ENCODE measurements around the gene MROH2A.

Gene MROH2A

DNA sequence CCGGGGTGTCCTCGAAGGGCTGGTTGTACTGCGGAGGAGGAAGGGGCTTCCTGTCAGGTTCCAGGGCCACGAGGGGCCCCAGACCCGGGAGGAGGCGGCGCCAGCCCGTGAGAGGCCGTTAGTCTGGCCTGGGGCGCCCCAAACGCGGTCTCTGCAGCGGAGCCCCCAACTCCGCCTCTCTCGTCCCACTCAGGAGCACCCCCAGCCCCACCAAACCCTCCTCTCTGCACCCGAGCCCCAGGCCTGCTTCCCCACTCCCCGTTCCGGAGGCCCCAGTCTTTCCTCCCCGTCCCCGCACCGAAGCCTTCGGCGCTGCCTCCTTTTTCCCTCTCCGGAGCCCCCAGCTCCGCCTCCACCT is 75.7 kb downstream of the MROH2A start:
- peak overlapping the region; percentile 97 for H3K4me2 ChIP-seq (ENCODE audit: low read length)
- peaks cover 29% of the 10 kb centered on the region for H4K20me1 ChIP-seq (ENCODE audit: insufficient read depth, low read length)
- H3K79me2 ChIP-seq (ENCODE audit: low read length) = peaks cover 55% of the 10 kb centered on the region
- peak overlapping the region; percentile 70 for H3K27ac ChIP-seq (ENCODE audit: low read length)
- H3K36me3 ChIP-seq (replicated peaks; ENCODE audit: low read depth, low read length) = peaks cover 42% of the 10 kb centered on the region
- no peak for TF ChIP-seq EZH2phosphoT487 (IDR thresholded peaks at IDR 0.05; ENCODE audit: low read depth)
- TF ChIP-seq, protein P1, sequence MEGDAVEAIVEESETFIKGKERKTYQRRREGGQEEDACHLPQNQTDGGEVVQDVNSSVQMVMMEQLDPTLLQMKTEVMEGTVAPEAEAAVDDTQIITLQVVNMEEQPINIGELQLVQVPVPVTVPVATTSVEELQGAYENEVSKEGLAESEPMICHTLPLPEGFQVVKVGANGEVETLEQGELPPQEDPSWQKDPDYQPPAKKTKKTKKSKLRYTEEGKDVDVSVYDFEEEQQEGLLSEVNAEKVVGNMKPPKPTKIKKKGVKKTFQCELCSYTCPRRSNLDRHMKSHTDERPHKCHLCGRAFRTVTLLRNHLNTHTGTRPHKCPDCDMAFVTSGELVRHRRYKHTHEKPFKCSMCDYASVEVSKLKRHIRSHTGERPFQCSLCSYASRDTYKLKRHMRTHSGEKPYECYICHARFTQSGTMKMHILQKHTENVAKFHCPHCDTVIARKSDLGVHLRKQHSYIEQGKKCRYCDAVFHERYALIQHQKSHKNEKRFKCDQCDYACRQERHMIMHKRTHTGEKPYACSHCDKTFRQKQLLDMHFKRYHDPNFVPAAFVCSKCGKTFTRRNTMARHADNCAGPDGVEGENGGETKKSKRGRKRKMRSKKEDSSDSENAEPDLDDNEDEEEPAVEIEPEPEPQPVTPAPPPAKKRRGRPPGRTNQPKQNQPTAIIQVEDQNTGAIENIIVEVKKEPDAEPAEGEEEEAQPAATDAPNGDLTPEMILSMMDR (IDR thresholded peaks at IDR 0.05; ENCODE audit: low read depth, low read length) = no peak
- H3K4me1 ChIP-seq (ENCODE audit: low read length) = peaks cover 16% of the 10 kb centered on the region
- H3K9ac ChIP-seq (ENCODE audit: low read length) = peak overlapping the region; percentile 94
- no peaks in the 10 kb centered on the region for H3K27me3 ChIP-seq (ENCODE audit: low read depth, low read length)
- no peak overlapping the region; the same call in 1 of the 2 replicates for H2AFZ ChIP-seq (ENCODE audit: low read depth, low read length)
- H3K4me3 ChIP-seq (ENCODE audit: low read length) = peak overlapping the region; percentile 93
- H3K9me3 ChIP-seq (ENCODE audit: insufficient read depth, low read length) = no peaks in the 10 kb centered on the region

DNA sequence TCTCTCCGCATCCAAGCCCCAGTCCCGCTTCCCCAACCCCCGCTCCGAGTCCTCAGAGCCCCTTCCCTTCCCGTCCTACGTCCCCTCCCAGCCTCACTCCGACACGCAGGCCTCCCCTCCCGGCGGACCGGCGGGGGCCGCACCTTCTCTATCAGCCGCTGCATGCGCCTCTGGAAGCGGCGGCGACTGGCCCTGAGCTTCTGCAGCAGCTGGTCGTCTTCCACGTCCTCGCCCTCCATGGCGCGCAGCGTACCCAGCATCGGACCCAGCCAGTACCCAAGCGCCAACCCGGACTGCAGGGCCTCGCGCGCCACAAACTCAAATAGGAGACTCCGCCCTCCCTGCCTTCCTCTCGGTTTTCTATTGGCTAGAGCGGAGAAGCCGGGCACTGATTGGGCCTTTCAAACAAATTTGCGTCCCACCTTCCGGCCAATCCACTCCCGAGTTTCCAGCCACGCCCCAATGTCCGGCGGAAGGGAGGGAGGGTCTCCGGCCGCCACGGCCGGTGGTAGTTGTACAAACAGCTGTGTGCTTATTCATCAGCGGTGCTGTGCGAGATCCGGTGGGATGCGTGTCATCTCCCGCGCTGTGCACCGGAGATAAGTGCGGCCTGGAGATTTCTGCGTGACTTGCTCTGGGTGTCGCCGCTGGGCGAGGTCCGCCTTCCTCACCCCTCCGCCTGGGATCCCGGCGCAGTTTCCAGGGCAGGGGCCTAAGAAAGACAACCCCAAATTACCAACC is 76.3 kb downstream of the MROH2A start, which contains the start of gene HJURP:
TSS of gene HJURP (minus strand) at position 295 of the 741 bp plus-strand sequence. CDS start at position 260, 35 bp downstream.
- H2AFZ ChIP-seq (ENCODE audit: low read depth, low read length) = peak within 1 kb of the TSS; percentile 7
- peak within 1 kb of the TSS; percentile 93 for H3K4me3 ChIP-seq (ENCODE audit: low read length)
- H3K4me1 ChIP-seq (ENCODE audit: low read length) = peaks cover 16% of the 10 kb centered on the region
- TF ChIP-seq, protein P1 (IDR thresholded peaks at IDR 0.05; ENCODE audit: low read depth, low read length) = no peak
- no peak for TF ChIP-seq EZH2phosphoT487 (IDR thresholded peaks at IDR 0.05; ENCODE audit: low read depth)
- H3K27ac ChIP-seq (ENCODE audit: low read length) = peak within 1 kb of the TSS; percentile 70
- H3K79me2 ChIP-seq (ENCODE audit: low read length) = peaks cover 49% of the 10 kb centered on the region
- H3K4me2 ChIP-seq (ENCODE audit: low read length) = peak within 1 kb of the TSS; percentile 97
- peaks cover 29% of the 10 kb centered on the region for H4K20me1 ChIP-seq (ENCODE audit: insufficient read depth, low read length)
- peaks cover 36% of the 10 kb centered on the region for H3K36me3 ChIP-seq (replicated peaks; ENCODE audit: low read depth, low read length)
- peak within 1 kb of the TSS; percentile 94 for H3K9ac ChIP-seq (ENCODE audit: low read length)
- H3K27me3 ChIP-seq (ENCODE audit: low read depth, low read length) = no peaks in the 10 kb centered on the region
- no peaks in the 10 kb centered on the region for H3K9me3 ChIP-seq (ENCODE audit: insufficient read depth, low read length)

DNA sequence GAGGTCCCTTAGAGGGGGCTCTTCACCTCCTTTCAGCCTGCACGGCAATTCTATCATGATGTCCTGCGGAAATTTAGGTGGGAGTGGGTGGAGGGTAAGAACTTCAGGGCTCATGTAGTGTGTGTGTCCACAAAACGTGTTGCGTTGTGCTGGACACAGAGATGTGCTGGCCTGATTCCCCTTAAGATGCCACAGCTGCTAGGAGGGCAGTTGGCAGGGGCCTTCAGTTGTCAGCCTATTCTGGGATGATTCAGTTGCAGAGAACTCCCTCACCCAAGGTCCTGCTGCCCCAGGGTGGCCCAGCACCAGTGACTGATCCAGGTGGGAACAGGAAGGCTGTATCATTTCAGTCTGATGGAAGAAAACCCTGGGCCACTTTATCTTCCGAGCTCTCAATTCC is 77.2 kb downstream of the MROH2A start:
- H3K4me1 ChIP-seq (ENCODE audit: low read length) = peaks cover 16% of the 10 kb centered on the region
- no peaks in the 10 kb centered on the region for H3K27me3 ChIP-seq (ENCODE audit: low read depth, low read length)
- H3K9me3 ChIP-seq (ENCODE audit: insufficient read depth, low read length) = no peaks in the 10 kb centered on the region
- H3K79me2 ChIP-seq (ENCODE audit: low read length) = peaks cover 40% of the 10 kb centered on the region
- H3K27ac ChIP-seq (ENCODE audit: low read length) = no peak overlapping the region
- peak overlapping the region; percentile 93 for H3K4me3 ChIP-seq (ENCODE audit: low read length)
- H3K9ac ChIP-seq (ENCODE audit: low read length) = no peak overlapping the region
- H2AFZ ChIP-seq (ENCODE audit: low read depth, low read length) = no peak overlapping the region
- H3K4me2 ChIP-seq (ENCODE audit: low read length) = peak overlapping the region; percentile 80
- TF ChIP-seq, protein P1 (IDR thresholded peaks at IDR 0.05; ENCODE audit: low read depth, low read length) = no peak
- TF ChIP-seq EZH2phosphoT487 (IDR thresholded peaks at IDR 0.05; ENCODE audit: low read depth) = no peak
- H3K36me3 ChIP-seq (replicated peaks; ENCODE audit: low read depth, low read length) = peaks cover 28% of the 10 kb centered on the region
- H4K20me1 ChIP-seq (ENCODE audit: insufficient read depth, low read length) = peaks cover 19% of the 10 kb centered on the region

DNA sequence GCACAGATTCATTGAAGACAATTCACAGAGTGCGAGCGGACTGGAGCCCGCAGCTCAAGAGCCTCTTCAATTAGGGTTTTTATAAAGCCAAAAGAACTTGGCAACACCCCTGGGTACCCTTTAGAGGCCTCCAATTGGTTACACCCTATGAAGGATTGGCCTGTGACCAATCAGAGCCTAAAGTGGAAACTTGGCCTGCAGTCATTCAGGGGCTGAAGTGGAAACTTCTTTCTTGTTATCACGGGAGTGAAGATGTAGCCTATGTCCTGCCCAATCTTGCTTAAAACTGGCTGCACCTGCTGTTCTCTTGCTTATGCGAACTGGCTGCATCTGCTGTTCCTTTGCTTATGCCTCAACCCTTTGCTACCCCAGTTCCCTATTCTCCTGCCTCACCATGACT is 78.1 kb downstream of the MROH2A start:
- Histone ChIP-seq H3K9me3 (ENCODE audit: insufficient read depth, low read length) (no peaks in the 10 kb centered on the region), H3K4me2 (ENCODE audit: low read length) (no peak overlapping the region), H3K36me3 (replicated peaks; ENCODE audit: low read depth, low read length) (peaks cover 20% of the 10 kb centered on the region), H4K20me1 (ENCODE audit: insufficient read depth, low read length) (peaks cover 13% of the 10 kb centered on the region), H3K9ac (ENCODE audit: low read length) (no peak overlapping the region), H3K79me2 (ENCODE audit: low read length) (peaks cover 32% of the 10 kb centered on the region), H2AFZ (ENCODE audit: low read depth, low read length) (no peak overlapping the region), H3K27me3 (ENCODE audit: low read depth, low read length) (no peaks in the 10 kb centered on the region), H3K4me1 (ENCODE audit: low read length) (peaks cover 16% of the 10 kb centered on the region), H3K27ac (ENCODE audit: low read length) (no peak overlapping the region), H3K4me3 (ENCODE audit: low read length) (no peak overlapping the region)
- TF ChIP-seq, protein P1 (IDR thresholded peaks at IDR 0.05; ENCODE audit: low read depth, low read length) = no peak
- no peak for TF ChIP-seq EZH2phosphoT487 (IDR thresholded peaks at IDR 0.05; ENCODE audit: low read depth)
